K562 (cell line): ENCODE data around the gene FUT9. TPM values are rescaled to one million over a fixed set of nuclear protein-coding genes. Genes with fewer than 3 reads are reported as not detected.

Experiments used
- ATAC-seq: fragments of 200-7000 bp; cut with Tn5 transposase; 3 replicates; pipeline ENCODE4 v1.9.1; 2020; ENCODE audit warnings: moderate library complexity
- BruUV-seq: library from RNA; stranded (reverse); fragments of 400-500 nt; replicated peaks from 2 replicates; lab custom pipeline; 2021; lab: Mats Ljungman, UMichigan
- CTCF ChIA-PET: fragments of 300-600 bp; formaldehyde crosslinking; extraction: SDS; loops from one replicate; lab custom pipeline; 2021; ENCODE audit warnings: low intra/inter-chr PET ratio; lab: Yijun Ruan, JAX
- POLR2A ChIA-PET: fragments of 300-600, 350-650 bp; sonication (Branson Sonifier 250); formaldehyde crosslinking; extraction: SDS; loops from one replicate; lab custom pipeline; 2021; ENCODE audit warnings: antibody characterized with exemption, inconsistent platforms; lab: Yijun Ruan, JAX
- DNase-seq, 4 experiments: peaks; one replicate each; pipeline versions ENCODE4 v3.0.0 to v3.0.0-alpha.2; 2011 to 2018; ENCODE audit warnings: low spot score in 3 of 4, mixed read lengths in 3 of 4; ENCODE audit errors: extremely low read depth in 1 of 4
- FAIRE-seq: peaks from 2 replicates; lab custom pipeline; 2011; peaks lifted over from hg19 to GRCh38; lab: Jason Lieb, UNC
- H2AFZ ChIP-seq: 2 replicates; pipeline ENCODE4 v1.6.0; 2011; ENCODE audit warnings: low read depth, low read length, control low read depth, inconsistent platforms
- H3K27ac ChIP-seq: fragments of 200-600 bp; 3 replicates; pipeline ENCODE4 v1.8.0; 2011; ENCODE audit warnings: low read depth, mild to moderate bottlenecking, control low read depth, inconsistent platforms, low read length, moderate library complexity, mixed read lengths; ENCODE audit errors: extremely low read depth
- H3K27me3 ChIP-seq, 2 experiments: fragments of 300-600 bp in 1 of 2; 2 replicates in 1 of 2; 3 replicates in 1 of 2; pipeline versions ENCODE4 v1.6.0 to v1.8.0; 2011; ENCODE audit warnings: inconsistent platforms in 2 of 2, low read length in 2 of 2, mild to moderate bottlenecking in 1 of 2, mixed read lengths in 1 of 2, moderate library complexity in 1 of 2; ENCODE audit not compliant: control insufficient read depth in 2 of 2, insufficient read depth in 2 of 2
- H3K36me3 ChIP-seq: fragments of 300-600 bp; 3 replicates; pipeline ENCODE4 v1.8.0; 2011; ENCODE audit warnings: mild to moderate bottlenecking, low read length, inconsistent platforms; ENCODE audit not compliant: control insufficient read depth, insufficient read depth
- H3K4me1 ChIP-seq, 2 experiments: fragments of 200-600 bp in 1 of 2; replicated peaks in 1 of 2; 2 replicates in 1 of 2; 3 replicates in 1 of 2; pipeline versions ENCODE4 v1.5.1 to v1.8.0; 2011; ENCODE audit warnings: inconsistent platforms in 2 of 2, low read length in 2 of 2, mild to moderate bottlenecking in 1 of 2, mixed read lengths in 1 of 2, moderate library complexity in 1 of 2; ENCODE audit not compliant: control insufficient read depth in 2 of 2, insufficient read depth in 2 of 2
- H3K4me2 ChIP-seq: 2 replicates; pipeline ENCODE4 v1.6.1; 2011; ENCODE audit warnings: low read length, control low read depth, inconsistent platforms, mixed read lengths; ENCODE audit not compliant: insufficient read depth
- H3K4me3 ChIP-seq: fragments of 200-600 bp; sonication (generic), shearing (Covaris generic); 2 replicates; pipeline ENCODE4 v1.5.1; 2016; ENCODE audit warnings: control low read depth, inconsistent platforms
- H3K79me2 ChIP-seq: fragments of 200-600 bp; 3 replicates; pipeline ENCODE4 v1.8.0; 2011; ENCODE audit warnings: low read length, inconsistent platforms; ENCODE audit not compliant: control insufficient read depth, insufficient read depth
- H3K9ac ChIP-seq, 2 experiments: 2 replicates each; pipeline versions ENCODE4 v1.6.0 to v1.6.1; 2011; ENCODE audit warnings: low read depth in 2 of 2, low read length in 2 of 2, control low read depth in 1 of 2, inconsistent platforms in 1 of 2, mild to moderate bottlenecking in 1 of 2, mixed read lengths in 1 of 2; ENCODE audit not compliant: insufficient read depth in 1 of 2
- H3K9me1 ChIP-seq: one replicate; pipeline ENCODE4 v1.6.0; 2011; ENCODE audit warnings: inconsistent platforms, mild to moderate bottlenecking, low read length, moderate library complexity; ENCODE audit not compliant: control insufficient read depth, insufficient read depth
- H3K9me3 ChIP-seq: replicated peaks from 2 replicates; pipeline ENCODE4 v1.5.1; 2011; ENCODE audit warnings: low read depth, low read length, inconsistent platforms; ENCODE audit not compliant: control insufficient read depth, insufficient read depth
- H4K20me1 ChIP-seq: replicated peaks from 2 replicates; pipeline ENCODE4 v1.6.1; 2011; ENCODE audit warnings: low read length, inconsistent platforms, mixed read lengths; ENCODE audit not compliant: control insufficient read depth, insufficient read depth
- HNRNPH1 ChIP-seq: fragments of 200-400 bp; formaldehyde crosslinking; optimal IDR thresholded peaks from 2 replicates; pipeline ENCODE3; 2017; ENCODE audit warnings: low read depth, mild to moderate bottlenecking, low read length, moderate library complexity
- JUND ChIP-seq, 2 experiments: IDR thresholded peaks; 2 replicates in 1 of 2; 3 replicates in 1 of 2; pipeline ENCODE4 v1.6.1; 2011; ENCODE audit warnings: borderline replicate concordance in 2 of 2, low read depth in 2 of 2, low read length in 2 of 2, improper control_type of control experiment in 1 of 2, missing biosample characterization in 1 of 2, missing genetic modification characterization in 1 of 2, missing genetic modification reagents in 1 of 2
- KHSRP ChIP-seq: fragments of 450-650 bp; IDR thresholded peaks from 2 replicates; pipeline ENCODE4 v1.6.1; 2017
- PTBP1 ChIP-seq: fragments of 200-400 bp; formaldehyde crosslinking; IDR thresholded peaks from 2 replicates; pipeline ENCODE4 v1.6.1; 2017; ENCODE audit warnings: low read depth, low read length
- SRSF7 ChIP-seq: fragments of 200-400 bp; formaldehyde crosslinking; optimal IDR thresholded peaks from 2 replicates; pipeline ENCODE3; 2017; ENCODE audit warnings: mild to moderate bottlenecking, low read depth, low read length
- TARDBP ChIP-seq: fragments of 450-650 bp; IDR thresholded peaks from 2 replicates; pipeline ENCODE4 v1.6.1; 2016
- TCFL5 ChIP-seq: fragments of 250-450 bp; sonication (Bioruptor Pico); conservative IDR thresholded peaks from 2 replicates; pipeline ENCODE4 v1.6.1; 2021; ENCODE audit warnings: mild to moderate bottlenecking, moderate library complexity, matching md5 sums
- ZNF146 ChIP-seq: IDR thresholded peaks from one replicate; pipeline ENCODE4 v1.6.1; 2018; ENCODE audit warnings: missing compliant biosample characterization; ENCODE audit not compliant: unreplicated experiment
- WGBS: fragments of 100-300 bp; shearing (Covaris generic); methylation state at CpG from one replicate; pipeline ENCODE4 v1.1.6; 2016; ENCODE audit warnings: low coverage, mixed read lengths; ENCODE audit not compliant: insufficient coverage; ENCODE audit errors: missing lambda C conversion rate; 5-methylcytosine and 5-hydroxymethylcytosine counted together
- in situ Hi-C: fragments of 300-500 bp; cut with MboI; formaldehyde crosslinking; loops from 4 replicates; pipeline ENCODE4 v1.15.0; 2018; ENCODE audit warnings: inconsistent platforms, mixed read lengths
- intact Hi-C: fragments of 100-400 bp; cut with micrococcal nuclease; formaldehyde crosslinking; loops from 2 replicates; pipeline ENCODE4 v1.14.2; 2022
- polyA plus RNA-seq, 8 experiments: library from polyadenylated mRNA; depleted of rRNA in 4 of 8; stranded (reverse) in 5 of 8; unstranded in 3 of 8; fragments of >200 nt; fragmentation: Nextera tagmentation in 2 of 8; fragmentation: Illumina TruSeq in 1 of 8; extraction: Ambion mirVana in 2 of 8; extraction: Trizol in 1 of 8; gene quantifications; 2 replicates each; pipeline versions ENCODE4 v1.2.1 to v1.2.3, GENCODE V29; 2011 to 2014; ENCODE audit warnings: inconsistent platforms in 1 of 8, missing spikeins in 1 of 8
- total RNA-seq, 7 experiments: library from RNA; depleted of rRNA in 6 of 7; stranded (reverse); fragments of >200 nt in 6 of 7; fragmentation: Illumina TruSeq in 2 of 7; extraction: Trizol in 2 of 7; gene quantifications; 2 replicates each; pipeline versions ENCODE4 v1.2.1 to v1.2.3, GENCODE V29; 2011 to 2021; ENCODE audit warnings: low replicate concordance in 1 of 7
- TF ChIP-seq, protein P1 (sequence below): sonication (generic); formaldehyde crosslinking; IDR thresholded peaks from 2 replicates; pipeline ENCODE4 v1.8.0; 2022; ENCODE audit warnings: mild to moderate bottlenecking, missing genetic modification reagents
- TF ChIP-seq, protein P2 (sequence below): fragments of 250-450 bp; sonication (Bioruptor Pico); IDR thresholded peaks from 2 replicates; pipeline ENCODE4 v1.5.0; 2021; ENCODE audit warnings: mild to moderate bottlenecking, moderate library complexity
- TF ChIP-seq, protein P3 (sequence below): sonication (generic); formaldehyde crosslinking; IDR thresholded peaks from 2 replicates; pipeline ENCODE4 v1.5.0; 2020; ENCODE audit warnings: missing genetic modification reagents

Gene FUT9
- total and polyA plus RNA-seq, 9 of the 15 experiments (the other 6 are each of a cell fraction or from before 2014, with no cell fraction given), result not detected

DNA sequence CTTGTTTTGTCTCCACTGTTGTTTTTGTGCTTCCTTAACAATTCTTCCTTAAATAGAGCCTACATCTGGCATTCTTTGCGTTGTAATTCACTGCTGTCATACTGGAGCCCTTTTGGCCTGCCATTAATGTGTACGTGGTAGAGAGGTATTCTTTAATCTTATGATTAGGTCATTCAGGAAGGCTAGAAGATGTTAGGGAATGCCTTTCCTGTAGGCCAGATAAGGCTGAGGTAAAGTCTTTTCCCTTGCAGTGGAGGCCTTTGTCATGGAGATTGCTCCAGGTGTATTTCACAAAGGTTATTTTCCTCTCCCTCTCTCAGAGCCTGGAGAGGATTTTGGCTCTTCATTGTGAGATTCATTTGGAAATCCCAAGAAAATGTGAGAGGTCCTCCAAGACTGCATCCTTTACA lies 146.9 kb downstream of the FUT9 start:
- in situ Hi-C loops (no loop called here), intact Hi-C loops (no loop called here)
- H4K20me1 ChIP-seq, result no peaks in the 10 kb centered on the region
- H3K79me2 ChIP-seq, result no peaks in the 10 kb centered on the region
- H3K9me3 ChIP-seq, result no peaks in the 10 kb centered on the region; the same call in 1 of the 2 replicates
- ChIA-PET POLR2A (no interaction called here), CTCF (no interaction called here)
- H3K9me1 ChIP-seq, result no peaks in the 10 kb centered on the region
- no peak for FAIRE-seq
- no peak overlapping the region for H3K27ac ChIP-seq
- no peaks in the 10 kb centered on the region for H3K36me3 ChIP-seq
- H3K27me3 ChIP-seq, result no peaks in the 10 kb centered on the region
- no peak for ATAC-seq
- no peak for DNase-seq
- no peaks in the 10 kb centered on the region for H3K4me1 ChIP-seq
- WGBS, result 0% methylated on average over 2 of the region's 2 CpGs
- BruUV-seq, result no TSS peak
- no peak overlapping the region for H3K4me2 ChIP-seq
- H3K9ac ChIP-seq, result no peak overlapping the region
- TF ChIP-seq TARDBP, result no peak
- TF ChIP-seq PTBP1, result no peak
- no peak overlapping the region for H2AFZ ChIP-seq
- H3K4me3 ChIP-seq, result no peak overlapping the region

DNA sequence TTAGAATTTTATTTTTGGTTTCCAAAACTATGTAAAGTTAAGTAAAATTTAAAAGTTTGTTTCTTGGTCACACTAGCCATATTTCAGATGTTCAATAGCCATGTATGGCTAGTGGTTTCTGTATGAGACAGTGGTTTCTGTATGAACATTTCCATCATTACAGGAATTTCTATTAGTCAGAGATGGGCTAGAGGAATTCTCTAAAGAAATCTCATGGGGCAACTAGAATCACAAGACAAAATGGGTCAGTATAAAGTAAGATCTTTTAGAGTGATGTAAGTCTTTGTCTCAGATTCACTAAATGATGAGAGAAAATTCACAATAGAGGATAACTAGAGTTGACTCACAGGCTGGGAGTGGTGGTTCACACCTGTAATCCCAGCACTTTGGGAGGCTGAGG lies 149.0 kb downstream of the FUT9 start:
- H3K9ac ChIP-seq, result no peak overlapping the region
- DNase-seq (no peak), FAIRE-seq (no peak), ATAC-seq (no peak)
- H2AFZ ChIP-seq, result no peak overlapping the region
- no peaks in the 10 kb centered on the region for H3K4me1 ChIP-seq
- CTCF ChIA-PET, result no interaction called here
- H3K9me3 ChIP-seq, result no peaks in the 10 kb centered on the region; the same call in 1 of the 2 replicates
- H3K27ac ChIP-seq, result no peak overlapping the region
- POLR2A ChIA-PET, result no interaction called here
- no peaks in the 10 kb centered on the region for H3K9me1 ChIP-seq
- no peak overlapping the region for H3K4me2 ChIP-seq
- in situ Hi-C loops (no loop called here), intact Hi-C loops (no loop called here)
- no TSS peak for BruUV-seq
- H3K4me3 ChIP-seq, result no peak overlapping the region
- H3K27me3 ChIP-seq, result no peaks in the 10 kb centered on the region
- no peaks in the 10 kb centered on the region for H3K79me2 ChIP-seq
- no peaks in the 10 kb centered on the region for H3K36me3 ChIP-seq
- no peaks in the 10 kb centered on the region for H4K20me1 ChIP-seq
- TF ChIP-seq, protein P1, sequence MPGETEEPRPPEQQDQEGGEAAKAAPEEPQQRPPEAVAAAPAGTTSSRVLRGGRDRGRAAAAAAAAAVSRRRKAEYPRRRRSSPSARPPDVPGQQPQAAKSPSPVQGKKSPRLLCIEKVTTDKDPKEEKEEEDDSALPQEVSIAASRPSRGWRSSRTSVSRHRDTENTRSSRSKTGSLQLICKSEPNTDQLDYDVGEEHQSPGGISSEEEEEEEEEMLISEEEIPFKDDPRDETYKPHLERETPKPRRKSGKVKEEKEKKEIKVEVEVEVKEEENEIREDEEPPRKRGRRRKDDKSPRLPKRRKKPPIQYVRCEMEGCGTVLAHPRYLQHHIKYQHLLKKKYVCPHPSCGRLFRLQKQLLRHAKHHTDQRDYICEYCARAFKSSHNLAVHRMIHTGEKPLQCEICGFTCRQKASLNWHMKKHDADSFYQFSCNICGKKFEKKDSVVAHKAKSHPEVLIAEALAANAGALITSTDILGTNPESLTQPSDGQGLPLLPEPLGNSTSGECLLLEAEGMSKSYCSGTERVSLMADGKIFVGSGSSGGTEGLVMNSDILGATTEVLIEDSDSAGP (CRISPR knock-in tag), result no peak
- no peak for TF ChIP-seq JUND (IDR thresholded peaks at IDR 0.05; ENCODE audit: borderline replicate concordance, low read depth, low read length)
- no peak for TF ChIP-seq JUND (tag; IDR thresholded peaks at IDR 0.05; ENCODE audit: borderline replicate concordance, low read depth, low read length)
- TF ChIP-seq, protein P2, sequence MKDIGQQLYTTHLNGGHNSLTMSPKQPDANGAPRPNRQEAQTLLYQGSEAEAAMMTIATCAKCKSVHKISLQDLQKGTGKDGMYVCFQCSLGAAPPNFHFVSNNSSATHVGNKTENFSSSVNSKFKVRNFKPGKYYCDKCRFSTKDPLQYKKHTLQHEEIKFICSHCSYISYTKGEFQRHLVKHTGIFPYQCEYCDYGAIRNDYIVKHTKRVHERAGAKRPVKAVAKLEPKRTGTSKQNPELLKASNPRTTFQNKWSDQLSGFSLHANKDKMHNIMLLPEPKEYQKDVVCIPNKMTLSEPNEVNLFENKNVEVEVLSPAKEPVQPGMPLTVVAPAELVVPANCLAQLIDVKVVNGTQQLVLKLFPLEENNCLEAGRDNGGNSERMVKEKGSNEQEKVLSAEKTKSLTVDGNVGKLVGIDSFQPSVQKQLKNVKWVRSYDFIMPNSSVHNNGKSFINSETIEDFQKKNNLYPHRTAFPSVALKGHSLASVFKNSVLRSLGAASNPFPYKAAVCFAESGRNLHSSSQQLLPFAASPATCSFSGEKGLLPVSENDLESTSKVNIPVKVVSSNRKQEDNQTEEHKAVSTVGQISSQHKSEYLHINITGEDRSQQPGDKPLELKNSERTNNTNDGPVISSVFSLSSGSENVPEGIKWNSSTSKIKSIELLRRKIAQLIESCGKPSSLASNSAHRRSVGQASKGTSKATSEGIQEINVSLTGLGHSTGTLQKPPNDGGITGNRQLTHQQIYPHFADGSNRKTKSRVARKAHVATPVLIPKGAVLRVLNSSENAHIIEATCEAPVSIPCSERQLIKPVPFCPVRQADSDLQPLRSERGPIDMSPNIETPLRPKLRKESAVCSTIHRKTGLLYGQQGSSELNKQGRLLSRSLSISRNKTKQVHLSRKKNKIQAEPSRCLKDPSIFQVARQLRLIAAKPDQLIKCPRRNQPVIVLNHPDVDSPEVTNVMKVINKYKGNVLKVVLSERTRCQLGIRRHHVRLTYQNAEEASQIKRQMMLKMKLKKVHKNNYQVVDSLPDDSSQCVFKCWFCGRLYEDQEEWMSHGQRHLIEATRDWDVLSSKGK, result no peak
- TF ChIP-seq ZNF146 (CRISPR knock-in tag), result no peak
- TF ChIP-seq, protein P3, sequence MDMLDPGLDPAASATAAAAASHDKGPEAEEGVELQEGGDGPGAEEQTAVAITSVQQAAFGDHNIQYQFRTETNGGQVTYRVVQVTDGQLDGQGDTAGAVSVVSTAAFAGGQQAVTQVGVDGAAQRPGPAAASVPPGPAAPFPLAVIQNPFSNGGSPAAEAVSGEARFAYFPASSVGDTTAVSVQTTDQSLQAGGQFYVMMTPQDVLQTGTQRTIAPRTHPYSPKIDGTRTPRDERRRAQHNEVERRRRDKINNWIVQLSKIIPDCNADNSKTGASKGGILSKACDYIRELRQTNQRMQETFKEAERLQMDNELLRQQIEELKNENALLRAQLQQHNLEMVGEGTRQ (CRISPR knock-in tag), result no peak
- no peak for TF ChIP-seq HNRNPH1
- no peak for TF ChIP-seq SRSF7
- TF ChIP-seq TCFL5 (CRISPR knock-in tag), result no peak
- no peak for TF ChIP-seq KHSRP
